Thymus (tissue), 11 donors: ENCODE results near the gene FAM20A. TPM values are rescaled to one million over a fixed set of nuclear protein-coding genes. Genes with fewer than 3 reads are reported as not detected.
A peak's percentile ranks its signal among the peaks of the same experiment; 100 is the strongest.
"Not testable (repeated sequence)": the region's sequence is repeated elsewhere in the genome, so short reads cannot be mapped to it uniquely, and the experiment has no call there.

ENCODE experiments used
- DNase-seq, 9 donors: peaks; one replicate each; pipeline ENCODE4 v3.0.0-alpha.2; 2013; ENCODE audit warnings: low spot score in 9 of 9, low read depth in 6 of 9, missing footprints in 1 of 9
- H3K27ac ChIP-seq, 2 donors: one replicate each; pipeline ENCODE4 v1.5.1; 2013; ENCODE audit warnings: control low read depth in 1 of 2, low read depth in 1 of 2, low read length in 1 of 2, mild to moderate bottlenecking in 1 of 2, moderate library complexity in 1 of 2
- H3K27me3 ChIP-seq, 2 donors: one replicate each; pipeline ENCODE4 v1.5.1; 2013; ENCODE audit warnings: low read length in 1 of 2; ENCODE audit not compliant: control insufficient read depth in 2 of 2, insufficient read depth in 1 of 2
- H3K36me3 ChIP-seq, 2 donors: one replicate each; pipeline ENCODE4 v1.5.1; 2013; ENCODE audit warnings: low read length in 1 of 2, mild to moderate bottlenecking in 1 of 2, moderate library complexity in 1 of 2; ENCODE audit not compliant: control insufficient read depth in 2 of 2, insufficient read depth in 2 of 2
- H3K4me1 ChIP-seq, 2 donors: one replicate each; pipeline ENCODE4 v1.5.1; 2013; ENCODE audit warnings: low read length in 2 of 2; ENCODE audit not compliant: control insufficient read depth in 2 of 2, insufficient read depth in 2 of 2
- H3K4me3 ChIP-seq, 2 donors: one replicate each; pipeline ENCODE4 v1.5.1; 2013; ENCODE audit warnings: low read length in 2 of 2, control low read depth in 1 of 2, mild to moderate bottlenecking in 1 of 2
- H3K9me3 ChIP-seq, 2 donors: one replicate each; pipeline ENCODE4 v1.5.1; 2013; ENCODE audit warnings: low read length in 1 of 2, mild to moderate bottlenecking in 1 of 2; ENCODE audit not compliant: control insufficient read depth in 2 of 2, insufficient read depth in 1 of 2
- WGBS: extraction: QIAGEN DNeasy Blood & Tissue Kit; methylation state at CpG from one replicate; pipeline ENCODE4 v1.1.7; 2013; 5-methylcytosine and 5-hydroxymethylcytosine counted together
- polyA plus RNA-seq: library from polyadenylated mRNA; stranded (reverse); fragments of 200-250 nt; gene quantifications from one replicate; pipeline ENCODE4 v1.2.3, GENCODE V29; 2013
- total RNA-seq: library from RNA; stranded (reverse); fragments of 120-200 nt; gene quantifications from one replicate; pipeline ENCODE4 v1.2.4, GENCODE V29; 2013
- donor health status: healthy.

Gene FAM20A
- total and polyA plus RNA-seq, 2 donors, result 3.7 to 35.3 TPM

DNA sequence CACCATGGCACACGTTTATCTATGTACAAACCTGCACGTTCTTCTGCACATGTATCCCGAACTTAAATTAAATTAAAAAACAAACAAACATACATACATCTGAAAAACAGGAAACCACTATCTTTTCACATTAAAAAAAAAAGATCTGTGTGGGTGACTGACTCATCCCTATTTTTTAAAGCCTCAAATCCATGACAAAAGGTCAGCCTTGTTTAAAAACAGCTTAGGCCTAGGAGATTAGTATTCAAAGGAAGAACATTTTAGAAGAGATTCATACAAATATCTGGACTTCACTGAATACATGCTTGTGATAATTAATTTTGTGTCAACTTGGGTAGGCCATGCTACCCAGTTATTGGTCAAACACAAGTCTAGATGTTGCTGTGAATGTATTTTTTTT, 93.6 kb downstream of the FAM20A start:
- H3K36me3 ChIP-seq, result no peaks in the 10 kb centered on the region
- no peak overlapping the region for H3K4me3 ChIP-seq
- peaks cover 4 to 9% of the 10 kb centered on the region in 2 donors for H3K4me1 ChIP-seq
- no peaks in the 10 kb centered on the region for H3K9me3 ChIP-seq
- WGBS, result 95% methylated on average over 3 of the region's 3 CpGs
- no peak overlapping the region for H3K27ac ChIP-seq
- no peak for DNase-seq
- no peaks in the 10 kb centered on the region for H3K27me3 ChIP-seq

DNA sequence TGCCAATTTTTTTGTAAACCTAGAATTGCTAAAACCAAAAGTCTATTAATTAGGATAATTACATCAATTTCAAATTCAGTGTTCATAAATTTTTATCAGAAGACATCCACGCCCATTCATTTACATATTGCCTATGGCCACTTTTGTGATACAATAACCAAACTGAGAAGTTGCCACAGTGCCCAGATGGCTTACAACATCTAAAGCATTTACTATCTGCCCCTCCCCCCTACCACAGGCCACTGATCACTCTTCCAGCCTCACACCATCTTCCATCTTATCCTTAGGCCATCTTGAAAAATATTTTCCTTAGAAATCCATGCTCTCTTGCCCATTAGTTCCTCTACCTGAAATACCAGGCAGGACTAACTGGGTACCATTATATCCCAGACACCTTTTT, 95.2 kb downstream of the FAM20A start:
- 99% methylated on average over 1 of the region's 1 CpG for WGBS
- Histone ChIP-seq H3K36me3 (no peaks in the 10 kb centered on the region), H3K4me3 (no peak overlapping the region), H3K27ac (no peak overlapping the region), H3K27me3 (no peaks in the 10 kb centered on the region), H3K4me1 (peaks cover 0 to 5% of the 10 kb centered on the region in 2 donors), H3K9me3 (no peaks in the 10 kb centered on the region)
- DNase-seq, result no peak

GRCh38 chr17:68501074-68501473, 100.1 kb downstream of the FAM20A start:
- Histone ChIP-seq H3K4me3 (no peak overlapping the region), H3K27ac (no peak overlapping the region), H3K27me3 (no peaks in the 10 kb centered on the region), H3K9me3 (no peaks in the 10 kb centered on the region), H3K4me1 (peaks cover 0 to 7% of the 10 kb centered on the region in 2 donors), H3K36me3 (no peaks in the 10 kb centered on the region)
- DNase-seq, result no peak
- WGBS, result 91% methylated on average over 3 of the region's 3 CpGs

- no peaks in the 10 kb centered on the region for H3K27me3 ChIP-seq
- no peak overlapping the region for H3K27ac ChIP-seq
- H3K9me3 ChIP-seq, result no peaks in the 10 kb centered on the region
- 98% methylated on average over 5 of the region's 5 CpGs for WGBS
- H3K4me3 ChIP-seq, result no peak overlapping the region
- H3K4me1 ChIP-seq, result peaks cover 0 to 7% of the 10 kb centered on the region in 2 donors
- H3K36me3 ChIP-seq, result no peaks in the 10 kb centered on the region
- no peak for DNase-seq
These were observed 101.6 kb downstream of the FAM20A start for GRCh38 chr17:68499587-68499986.

GRCh38 chr17:68498479-68499326, 102.5 kb downstream of the FAM20A start:
- H3K27me3 ChIP-seq, result no peaks in the 10 kb centered on the region
- WGBS, result 88% methylated on average over 7 of the region's 7 CpGs
- H3K9me3 ChIP-seq, result no peaks in the 10 kb centered on the region
- peaks cover 0 to 7% of the 10 kb centered on the region in 2 donors for H3K4me1 ChIP-seq
- H3K27ac ChIP-seq, result peak overlapping the region; percentile 42 to 62
- no peaks in the 10 kb centered on the region for H3K36me3 ChIP-seq
- DNase-seq, result no peak
- no peak overlapping the region for H3K4me3 ChIP-seq

DNA sequence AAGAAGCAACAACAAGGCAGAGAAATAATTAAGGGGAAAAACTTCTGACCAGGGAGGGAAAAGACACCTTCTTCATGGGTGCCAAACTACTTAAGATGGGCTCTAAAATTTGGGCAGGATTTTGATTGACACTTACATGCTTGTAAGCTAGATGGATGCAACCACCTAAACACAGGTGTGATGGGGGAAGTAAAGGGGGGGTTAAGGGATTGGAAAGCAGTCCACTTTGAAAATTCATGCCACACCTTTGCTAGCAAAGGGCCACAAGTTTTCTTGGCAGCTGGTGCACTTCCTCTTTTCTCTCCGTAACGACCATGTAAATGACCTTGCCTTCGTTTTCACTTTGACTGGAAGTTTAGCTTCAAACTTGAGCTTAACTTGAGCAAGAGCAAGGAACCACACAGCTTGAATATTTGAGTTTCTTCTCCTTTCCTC, 103.3 kb downstream of the FAM20A start:
- Histone ChIP-seq H3K36me3 (no peaks in the 10 kb centered on the region), H3K27me3 (no peaks in the 10 kb centered on the region), H3K9me3 (no peaks in the 10 kb centered on the region), H3K4me3 (no peak overlapping the region), H3K4me1 (peaks cover 0 to 7% of the 10 kb centered on the region in 2 donors), H3K27ac (peak overlapping the region; percentile 42 to 62)
- 5% methylated on average over 3 of the region's 3 CpGs for WGBS
- DNase-seq, result peak in 1 of 9 donors; percentile 54

- Histone ChIP-seq H3K27me3 (no peaks in the 10 kb centered on the region), H3K27ac (no peak overlapping the region), H3K4me1 (peaks cover 0 to 11% of the 10 kb centered on the region in 2 donors), H3K9me3 (no peaks in the 10 kb centered on the region), H3K36me3 (no peaks in the 10 kb centered on the region), H3K4me3 (no peak overlapping the region)
- DNase-seq, result no peak
- WGBS, result 98% methylated on average over 4 of the region's 4 CpGs
These were observed 106.1 kb downstream of the FAM20A start for GRCh38 chr17:68495081-68495480.

- H3K27me3 ChIP-seq, H3K4me3 ChIP-seq, H3K9me3 ChIP-seq, H3K36me3 ChIP-seq, H3K27ac ChIP-seq, DNase-seq: not testable (repeated sequence)
- peaks cover 0 to 11% of the 10 kb centered on the region in 2 donors for H3K4me1 ChIP-seq
- 98% methylated on average over 8 of the region's 8 CpGs for WGBS
These were observed 108.6 kb downstream of the FAM20A start for GRCh38 chr17:68492394-68493054.
